Erythroblast (primary cell): ENCODE data around the gene TMEM120B.

Experiments
- GATA1 ChIP-seq: IDR thresholded peaks from 2 replicates; pipeline ENCODE4 v1.6.1; 2011; ENCODE audit warnings: low read depth, mild to moderate bottlenecking, control low read depth, low read length, moderate library complexity
- POLR2A ChIP-seq: IDR thresholded peaks from 2 replicates; pipeline ENCODE4 v1.6.1; 2011; ENCODE audit warnings: mild to moderate bottlenecking, low read length

DNA sequence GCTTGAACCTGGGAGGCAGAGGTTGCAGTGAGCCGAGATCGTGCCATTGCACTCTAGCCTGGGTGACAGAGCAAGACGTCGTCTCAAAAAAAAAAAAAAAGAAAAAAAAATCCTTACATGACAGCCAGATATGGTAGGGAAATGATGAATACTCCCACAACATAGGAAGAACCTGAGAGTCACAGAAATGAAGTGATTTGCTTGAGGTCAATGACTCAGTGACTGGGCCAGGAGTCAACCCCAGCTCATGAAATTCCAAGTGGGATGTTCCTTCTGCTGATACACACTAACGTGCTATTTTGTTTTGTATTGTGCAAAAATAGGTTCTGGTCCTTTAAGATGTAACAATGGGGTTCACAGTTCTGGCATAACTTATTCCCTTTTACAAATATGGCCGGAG lies 71.9 kb downstream of the TMEM120B start:
- TF ChIP-seq POLR2A (no peak), GATA1 (no peak)
